ENCODE measurements around the gene TK2.

The TK2 gene

DNA sequence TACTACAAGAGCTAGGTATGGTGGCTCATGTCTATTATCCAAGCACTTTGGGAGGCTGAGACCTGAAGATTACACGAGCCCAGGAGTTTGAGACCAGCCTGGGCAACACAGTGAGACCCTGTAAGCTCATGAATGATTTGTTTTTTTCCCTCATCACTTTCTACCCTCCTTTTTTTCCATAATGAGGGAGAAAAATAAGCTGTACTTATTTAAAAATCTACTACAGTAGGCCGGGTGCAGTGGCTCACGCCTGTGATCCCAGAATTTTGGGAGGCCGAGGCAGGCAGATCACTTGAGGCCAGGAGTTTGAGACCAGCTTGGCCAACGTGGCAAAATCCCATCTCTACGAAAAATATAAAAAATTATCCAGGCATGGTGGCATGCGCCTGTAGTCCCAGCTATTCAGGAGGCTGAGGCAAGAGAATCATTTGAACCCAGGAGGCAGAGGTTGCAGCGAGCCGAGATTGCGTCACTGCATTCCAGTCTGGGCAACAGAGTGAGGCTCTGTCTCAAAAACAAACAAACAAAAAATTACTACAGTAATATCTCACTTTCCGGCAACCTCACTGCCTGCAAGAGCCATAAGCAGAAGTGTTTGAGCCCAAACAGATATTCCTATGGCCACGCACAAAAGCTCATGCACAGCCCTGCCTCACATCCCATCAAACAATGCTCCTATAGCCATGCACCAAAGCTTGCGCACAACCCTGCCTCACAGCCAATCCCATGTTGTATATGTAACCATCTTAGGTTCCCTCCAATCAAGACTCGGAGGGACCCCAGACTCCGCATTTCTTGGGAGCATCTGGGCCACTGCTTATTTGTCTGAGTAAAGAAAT lies 37.4 kb downstream of the TK2 start:
- Mint-ChIP-seq H3K4me1 (peaks cover 44% of the 10 kb centered on the region), H3K27me3 (ENCODE audit: low read depth) (no peaks in the 10 kb centered on the region), H3K4me3 (no peak overlapping the region), H3K27ac (peak overlapping the region in 2 of 3 experiments; percentile 78 to 85), H3K9me3 (no peaks in the 10 kb centered on the region), H3K36me3 (ENCODE audit: low read depth) (peaks cover 47% of the 10 kb centered on the region)
- TF ChIP-seq, protein P1, sequence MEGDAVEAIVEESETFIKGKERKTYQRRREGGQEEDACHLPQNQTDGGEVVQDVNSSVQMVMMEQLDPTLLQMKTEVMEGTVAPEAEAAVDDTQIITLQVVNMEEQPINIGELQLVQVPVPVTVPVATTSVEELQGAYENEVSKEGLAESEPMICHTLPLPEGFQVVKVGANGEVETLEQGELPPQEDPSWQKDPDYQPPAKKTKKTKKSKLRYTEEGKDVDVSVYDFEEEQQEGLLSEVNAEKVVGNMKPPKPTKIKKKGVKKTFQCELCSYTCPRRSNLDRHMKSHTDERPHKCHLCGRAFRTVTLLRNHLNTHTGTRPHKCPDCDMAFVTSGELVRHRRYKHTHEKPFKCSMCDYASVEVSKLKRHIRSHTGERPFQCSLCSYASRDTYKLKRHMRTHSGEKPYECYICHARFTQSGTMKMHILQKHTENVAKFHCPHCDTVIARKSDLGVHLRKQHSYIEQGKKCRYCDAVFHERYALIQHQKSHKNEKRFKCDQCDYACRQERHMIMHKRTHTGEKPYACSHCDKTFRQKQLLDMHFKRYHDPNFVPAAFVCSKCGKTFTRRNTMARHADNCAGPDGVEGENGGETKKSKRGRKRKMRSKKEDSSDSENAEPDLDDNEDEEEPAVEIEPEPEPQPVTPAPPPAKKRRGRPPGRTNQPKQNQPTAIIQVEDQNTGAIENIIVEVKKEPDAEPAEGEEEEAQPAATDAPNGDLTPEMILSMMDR (IDR thresholded peaks at IDR 0.05; ENCODE audit: unreplicated experiment in 3 of 3) = no peak

GRCh38 chr16:66511602-66512271 lies 38.2 kb downstream of the TK2 start:
- TF ChIP-seq, protein P1 (IDR thresholded peaks at IDR 0.05; ENCODE audit: unreplicated experiment in 3 of 3) = no peak
- Mint-ChIP-seq H3K4me1 (peaks cover 36% of the 10 kb centered on the region), H3K9me3 (no peaks in the 10 kb centered on the region), H3K27ac (peak overlapping the region in 2 of 3 experiments; percentile 78 to 85), H3K4me3 (no peak overlapping the region), H3K36me3 (ENCODE audit: low read depth) (peaks cover 43% of the 10 kb centered on the region), H3K27me3 (ENCODE audit: low read depth) (no peaks in the 10 kb centered on the region)

- no peaks in the 10 kb centered on the region for H3K27me3 Mint-ChIP-seq (ENCODE audit: low read depth)
- TF ChIP-seq, protein P1 (IDR thresholded peaks at IDR 0.05; ENCODE audit: unreplicated experiment in 3 of 3) = no peak
- peak overlapping the region; percentile 42 to 92 (median 85) for H3K27ac Mint-ChIP-seq
- no peaks in the 10 kb centered on the region for H3K9me3 Mint-ChIP-seq
- peaks cover 29% of the 10 kb centered on the region for H3K4me1 Mint-ChIP-seq
- no peak overlapping the region for H3K4me3 Mint-ChIP-seq
- H3K36me3 Mint-ChIP-seq (ENCODE audit: low read depth) = peaks cover 39% of the 10 kb centered on the region
Measured at GRCh38 chr16:66510711-66511601, 39.0 kb downstream of the TK2 start.

GRCh38 chr16:66510298-66510697 lies 39.6 kb downstream of the TK2 start:
- Mint-ChIP-seq H3K36me3 (ENCODE audit: low read depth) (peaks cover 37% of the 10 kb centered on the region), H3K4me1 (peaks cover 29% of the 10 kb centered on the region), H3K4me3 (no peak overlapping the region), H3K9me3 (no peaks in the 10 kb centered on the region), H3K27me3 (ENCODE audit: low read depth) (no peaks in the 10 kb centered on the region), H3K27ac (peak overlapping the region in 2 of 3 experiments; percentile 85 to 92)
- TF ChIP-seq, protein P1 (IDR thresholded peaks at IDR 0.05; ENCODE audit: unreplicated experiment in 3 of 3) = no peak

- no peak overlapping the region for H3K27ac Mint-ChIP-seq
Measured at GRCh38 chr16:66509576-66509975, 40.3 kb downstream of the TK2 start.

More at GRCh38 chr16:66509576-66509975, 40.3 kb downstream of the TK2 start:
- TF ChIP-seq, protein P1 (IDR thresholded peaks at IDR 0.05; ENCODE audit: unreplicated experiment in 3 of 3) = no peak
- Mint-ChIP-seq H3K27me3 (ENCODE audit: low read depth) (no peaks in the 10 kb centered on the region), H3K36me3 (ENCODE audit: low read depth) (peaks cover 30% of the 10 kb centered on the region), H3K9me3 (no peaks in the 10 kb centered on the region), H3K4me1 (peaks cover 29% of the 10 kb centered on the region), H3K4me3 (no peak overlapping the region)
